IgD-negative memory B cell (primary cell): ENCODE results near the gene LZTFL1. TPM values are rescaled to one million over a fixed set of nuclear protein-coding genes. Genes with fewer than 3 reads are reported as not detected.

Experiments
- H3K27ac Mint-ChIP-seq, 3 donors: one replicate each; pipeline ENCODE4 v1.8.0; 2020 to 2022; ENCODE audit warnings: mild to moderate bottlenecking in 3 of 3, mixed read lengths in 3 of 3, moderate library complexity in 1 of 3
- H3K27me3 Mint-ChIP-seq: one replicate; pipeline ENCODE4 v1.8.0; 2021; ENCODE audit warnings: mixed read lengths
- H3K36me3 Mint-ChIP-seq: one replicate; pipeline ENCODE4 v1.8.0; 2020; ENCODE audit warnings: mild to moderate bottlenecking, mixed read lengths
- H3K4me1 Mint-ChIP-seq, 3 donors: one replicate each; pipeline ENCODE4 v1.8.0; 2020 to 2022; ENCODE audit warnings: mixed read lengths in 3 of 3, mild to moderate bottlenecking in 1 of 3
- H3K4me3 Mint-ChIP-seq, 4 donors: one replicate each; pipeline ENCODE4 v1.8.0; 2020 to 2022; ENCODE audit warnings: mild to moderate bottlenecking in 4 of 4, mixed read lengths in 4 of 4, moderate library complexity in 3 of 4
- H3K9me3 Mint-ChIP-seq, 3 donors: one replicate each; pipeline ENCODE4 v1.8.0; 2020 to 2021; ENCODE audit warnings: mixed read lengths in 3 of 3, mild to moderate bottlenecking in 1 of 3
- polyA plus RNA-seq: library from polyadenylated mRNA; unstranded; fragments of 300-500 nt; fragmentation: Illumina TruSeq; gene quantifications from one replicate; pipeline ENCODE4 v1.2.3, GENCODE V29; 2021

LZTFL1 gene
- polyA plus RNA-seq, 1 donor from 2014 or later = 13.9 TPM

- Mint-ChIP-seq H3K4me1 (no peaks in the 10 kb centered on the region), H3K36me3 (no peaks in the 10 kb centered on the region), H3K4me3 (no peak overlapping the region), H3K9me3 (no peaks in the 10 kb centered on the region), H3K27me3 (no peaks in the 10 kb centered on the region), H3K27ac (no peak overlapping the region)
Measured at GRCh38 chr3:45777746-45778386, 64.1 kb downstream of the LZTFL1 start.

- H3K9me3 Mint-ChIP-seq = no peaks in the 10 kb centered on the region
- H3K27ac Mint-ChIP-seq = no peak overlapping the region
- no peak overlapping the region for H3K4me3 Mint-ChIP-seq
- H3K36me3 Mint-ChIP-seq = no peaks in the 10 kb centered on the region
- no peaks in the 10 kb centered on the region for H3K4me1 Mint-ChIP-seq
- H3K27me3 Mint-ChIP-seq = no peaks in the 10 kb centered on the region
Measured at GRCh38 chr3:45777111-45777745, 64.7 kb downstream of the LZTFL1 start.

GRCh38 chr3:45776611-45777010 lies 65.3 kb downstream of the LZTFL1 start:
- no peaks in the 10 kb centered on the region for H3K36me3 Mint-ChIP-seq
- H3K27me3 Mint-ChIP-seq = peaks cover 5% of the 10 kb centered on the region
- H3K9me3 Mint-ChIP-seq = no peaks in the 10 kb centered on the region
- H3K27ac Mint-ChIP-seq = no peak overlapping the region
- no peaks in the 10 kb centered on the region for H3K4me1 Mint-ChIP-seq
- peak overlapping the region in 1 of 4 donors; percentile 51 for H3K4me3 Mint-ChIP-seq

DNA sequence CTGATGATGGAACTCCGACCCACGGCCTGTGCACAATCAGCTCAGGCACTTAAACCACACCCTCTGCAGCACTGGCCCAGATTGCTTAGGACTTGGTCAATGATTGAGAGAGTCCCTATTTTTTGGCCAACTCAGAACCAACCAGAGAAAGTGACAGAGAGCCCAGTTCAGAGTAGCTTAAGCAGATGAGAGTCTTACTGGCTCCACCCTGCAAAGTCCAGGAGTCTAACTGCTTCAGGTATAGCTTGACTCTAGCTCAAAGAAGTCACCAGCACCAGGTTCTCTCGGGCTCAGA lies 65.7 kb downstream of the LZTFL1 start:
- Mint-ChIP-seq H3K27me3 (peaks cover 5% of the 10 kb centered on the region), H3K4me1 (no peaks in the 10 kb centered on the region), H3K4me3 (no peak overlapping the region), H3K36me3 (no peaks in the 10 kb centered on the region), H3K27ac (no peak overlapping the region), H3K9me3 (no peaks in the 10 kb centered on the region)

- H3K27ac Mint-ChIP-seq = no peak overlapping the region
- no peak overlapping the region for H3K4me3 Mint-ChIP-seq
- peaks cover 5% of the 10 kb centered on the region for H3K27me3 Mint-ChIP-seq
- no peaks in the 10 kb centered on the region for H3K4me1 Mint-ChIP-seq
- H3K9me3 Mint-ChIP-seq = no peaks in the 10 kb centered on the region
- no peaks in the 10 kb centered on the region for H3K36me3 Mint-ChIP-seq
Measured at GRCh38 chr3:45775571-45776300, 66.2 kb downstream of the LZTFL1 start.

DNA sequence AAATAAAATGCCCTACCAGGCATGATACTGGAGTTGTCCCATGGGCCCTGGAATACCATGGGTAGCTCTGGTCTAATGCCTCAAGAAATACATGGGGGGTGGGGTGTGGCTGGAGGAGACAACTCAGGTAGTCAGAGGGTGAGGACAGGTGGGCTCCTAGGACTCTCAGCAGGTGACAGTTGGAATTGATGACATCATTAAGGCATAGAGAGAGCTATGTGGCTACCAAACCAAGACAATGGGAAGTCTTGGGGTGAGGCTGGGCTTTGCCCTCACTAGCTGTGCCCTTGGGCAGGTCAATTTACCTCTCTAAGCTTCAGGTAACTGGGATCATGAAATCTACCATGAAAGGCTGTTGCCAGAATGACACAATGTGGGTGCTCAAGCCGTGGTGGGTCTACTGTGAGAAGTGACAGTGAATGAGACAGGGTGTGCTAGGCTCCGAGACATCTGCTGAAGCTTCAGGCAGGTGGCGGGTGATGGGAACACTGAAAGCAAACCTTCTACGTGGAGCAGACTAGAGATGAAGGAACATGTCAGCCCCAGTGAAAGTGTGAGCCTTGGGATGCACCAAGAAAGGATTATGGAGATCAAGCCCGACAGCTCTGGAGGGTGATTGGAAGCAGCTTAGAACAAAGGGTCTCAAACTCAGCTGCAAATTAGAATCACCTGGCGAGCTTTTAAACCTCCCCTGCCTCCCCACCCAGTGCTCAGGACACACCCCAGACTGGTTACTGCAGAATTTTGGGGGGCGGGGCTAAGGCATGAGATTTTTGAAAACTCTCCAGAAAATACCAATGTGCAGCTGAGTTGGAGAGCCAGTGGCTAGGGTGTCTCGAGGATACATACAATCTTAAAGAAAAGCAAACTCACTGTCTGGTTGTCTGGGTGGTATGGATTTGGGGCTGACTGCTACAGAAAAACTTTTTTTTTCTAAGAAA lies 67.1 kb downstream of the LZTFL1 start:
- Mint-ChIP-seq H3K27me3 (peaks cover 5% of the 10 kb centered on the region), H3K4me1 (no peaks in the 10 kb centered on the region), H3K36me3 (no peaks in the 10 kb centered on the region), H3K9me3 (no peaks in the 10 kb centered on the region), H3K4me3 (no peak overlapping the region), H3K27ac (no peak overlapping the region)

DNA sequence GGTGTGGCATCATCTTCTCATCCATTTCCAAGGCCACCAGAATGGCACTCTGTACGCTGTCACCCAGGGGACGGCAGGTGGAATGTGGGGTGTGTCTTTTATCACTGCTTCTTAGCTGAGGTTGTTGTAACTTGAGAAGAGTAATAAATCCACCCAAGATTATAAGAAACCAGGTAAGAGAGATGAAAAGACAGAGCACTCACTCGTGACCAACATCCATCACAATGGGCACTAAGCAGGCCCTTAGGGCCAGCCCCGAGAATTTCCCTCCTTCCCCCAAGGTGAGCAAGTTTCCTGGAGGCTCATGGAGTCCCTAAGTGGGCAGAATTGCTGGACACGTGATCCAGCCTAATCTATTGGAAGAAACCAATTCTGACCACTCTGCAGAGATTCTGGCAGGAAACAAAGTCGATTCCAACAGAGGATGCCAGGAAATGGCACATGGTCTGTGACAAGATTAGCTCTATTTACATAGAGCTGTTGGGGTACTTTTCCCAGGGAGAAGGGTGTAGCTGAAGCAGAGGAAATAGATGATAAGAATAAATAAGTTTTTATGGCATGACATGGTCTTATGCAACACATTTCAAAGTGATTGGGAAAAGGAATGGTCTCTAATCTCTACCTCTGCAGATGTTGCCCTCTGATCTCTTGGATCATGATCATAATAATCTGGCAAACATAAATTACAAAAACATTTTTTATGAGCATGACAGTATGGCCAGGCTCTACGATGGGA lies 68.0 kb downstream of the LZTFL1 start:
- no peak overlapping the region for H3K27ac Mint-ChIP-seq
- H3K27me3 Mint-ChIP-seq = peaks cover 5% of the 10 kb centered on the region
- H3K4me1 Mint-ChIP-seq = no peaks in the 10 kb centered on the region
- H3K36me3 Mint-ChIP-seq = no peaks in the 10 kb centered on the region
- no peaks in the 10 kb centered on the region for H3K9me3 Mint-ChIP-seq
- H3K4me3 Mint-ChIP-seq = no peak overlapping the region

Other genes with a start within 250 kb of the LZTFL1 start
- 23.0 TPM for gene LIMD1, start 247.4 kb downstream of the LZTFL1 start, polyA plus RNA-seq
- gene SACM1L, start 152.7 kb downstream of the LZTFL1 start, polyA plus RNA-seq = 14.9 TPM
- 0.69 TPM for gene SLC6A20, start 45.6 kb downstream of the LZTFL1 start, polyA plus RNA-seq
- gene CCR9, start 44.4 kb upstream of the LZTFL1 start, polyA plus RNA-seq = 6.3 TPM
- gene CXCR6, start 101.3 kb upstream of the LZTFL1 start, polyA plus RNA-seq = 0.69 TPM
- gene FYCO1, start 153.7 kb upstream of the LZTFL1 start, polyA plus RNA-seq = 3.3 TPM
- gene XCR1, start 185.4 kb upstream of the LZTFL1 start, polyA plus RNA-seq = not detected